Measurements from ENCODE around the gene POMGNT2.

The POMGNT2 gene

GRCh38 chr3:43094381-43094780 lies 11.5 kb downstream of the POMGNT2 start:
- Histone ChIP-seq H3K36me3 (ENCODE audit: control insufficient read depth, insufficient read depth, low read length) (no peaks in the 10 kb centered on the region), H3K27me3 (replicated peaks; ENCODE audit: control insufficient read depth, insufficient read depth, low read length) (peaks cover 1% of the 10 kb centered on the region; the same call in 1 of the 2 replicates), H3K4me3 (replicated peaks; ENCODE audit: low read depth, low read length) (no peak overlapping the region)
- no peak for TF ChIP-seq CTCF (IDR thresholded peaks at IDR 0.05; ENCODE audit: insufficient read depth, low read length, poor library complexity, severe bottlenecking)
- no peak for DNase-seq (ENCODE audit: extremely low read depth, insufficient read length)

GRCh38 chr3:43093974-43094373 lies 11.9 kb downstream of the POMGNT2 start:
- no peak for DNase-seq (ENCODE audit: extremely low read depth, insufficient read length)
- H3K4me3 ChIP-seq (replicated peaks; ENCODE audit: low read depth, low read length), result no peak overlapping the region
- H3K27me3 ChIP-seq (replicated peaks; ENCODE audit: control insufficient read depth, insufficient read depth, low read length), result peaks cover 1% of the 10 kb centered on the region; the same call in 1 of the 2 replicates
- TF ChIP-seq CTCF (IDR thresholded peaks at IDR 0.05; ENCODE audit: insufficient read depth, low read length, poor library complexity, severe bottlenecking), result no peak
- H3K36me3 ChIP-seq (ENCODE audit: control insufficient read depth, insufficient read depth, low read length), result no peaks in the 10 kb centered on the region

GRCh38 chr3:43093006-43093405 lies 12.9 kb downstream of the POMGNT2 start:
- DNase-seq (ENCODE audit: extremely low read depth, insufficient read length), result no peak
- Histone ChIP-seq H3K36me3 (ENCODE audit: control insufficient read depth, insufficient read depth, low read length) (no peaks in the 10 kb centered on the region), H3K27me3 (replicated peaks; ENCODE audit: control insufficient read depth, insufficient read depth, low read length) (peaks cover 1% of the 10 kb centered on the region; the same call in 1 of the 2 replicates), H3K4me3 (replicated peaks; ENCODE audit: low read depth, low read length) (no peak overlapping the region)
- no peak for TF ChIP-seq CTCF (IDR thresholded peaks at IDR 0.05; ENCODE audit: insufficient read depth, low read length, poor library complexity, severe bottlenecking)

GRCh38 chr3:43091481-43091880 lies 14.4 kb downstream of the POMGNT2 start:
- H3K4me3 ChIP-seq (replicated peaks; ENCODE audit: low read depth, low read length), result no peak overlapping the region
- H3K27me3 ChIP-seq (replicated peaks; ENCODE audit: control insufficient read depth, insufficient read depth, low read length), result peaks cover 1% of the 10 kb centered on the region; the same call in 1 of the 2 replicates
- TF ChIP-seq CTCF (IDR thresholded peaks at IDR 0.05; ENCODE audit: insufficient read depth, low read length, poor library complexity, severe bottlenecking), result no peak
- no peaks in the 10 kb centered on the region for H3K36me3 ChIP-seq (ENCODE audit: control insufficient read depth, insufficient read depth, low read length)
- no peak for DNase-seq (ENCODE audit: extremely low read depth, insufficient read length)

- H3K4me3 ChIP-seq (replicated peaks; ENCODE audit: low read depth, low read length), result no peak overlapping the region
- DNase-seq (ENCODE audit: extremely low read depth, insufficient read length), result no peak
- no peak for TF ChIP-seq CTCF (IDR thresholded peaks at IDR 0.05; ENCODE audit: insufficient read depth, low read length, poor library complexity, severe bottlenecking)
- H3K27me3 ChIP-seq (replicated peaks; ENCODE audit: control insufficient read depth, insufficient read depth, low read length), result peaks cover 1% of the 10 kb centered on the region; the same call in 1 of the 2 replicates
- H3K36me3 ChIP-seq (ENCODE audit: control insufficient read depth, insufficient read depth, low read length), result no peaks in the 10 kb centered on the region
Measured at GRCh38 chr3:43090238-43090637, 15.6 kb downstream of the POMGNT2 start.

- no peak for DNase-seq (ENCODE audit: extremely low read depth, insufficient read length)
- Histone ChIP-seq H3K27me3 (replicated peaks; ENCODE audit: control insufficient read depth, insufficient read depth, low read length) (no peaks in the 10 kb centered on the region; the same call in 1 of the 2 replicates), H3K36me3 (ENCODE audit: control insufficient read depth, insufficient read depth, low read length) (no peaks in the 10 kb centered on the region), H3K4me3 (replicated peaks; ENCODE audit: low read depth, low read length) (no peak overlapping the region)
- TF ChIP-seq CTCF (IDR thresholded peaks at IDR 0.05; ENCODE audit: insufficient read depth, low read length, poor library complexity, severe bottlenecking), result no peak
Measured at GRCh38 chr3:43089081-43089480, 16.8 kb downstream of the POMGNT2 start.

Measured in GM06990 (cell line).